Stomach smooth muscle (tissue), 2 donors: ENCODE results near the gene EEFSEC.

ENCODE experiments used
- H3K27ac ChIP-seq: one replicate; pipeline ENCODE4 v1.7.0; 2013; ENCODE audit warnings: mild to moderate bottlenecking, low read length, inconsistent platforms
- H3K27me3 ChIP-seq, 2 donors: one replicate each; pipeline ENCODE4 v1.7.0; 2013; ENCODE audit warnings: low read length in 2 of 2; ENCODE audit not compliant: insufficient read depth in 2 of 2, control insufficient read depth in 1 of 2
- H3K36me3 ChIP-seq, 2 donors: one replicate each; pipeline ENCODE4 v1.7.0; 2013; ENCODE audit warnings: low read length in 2 of 2; ENCODE audit not compliant: control insufficient read depth in 2 of 2, insufficient read depth in 2 of 2
- H3K4me1 ChIP-seq: one replicate; pipeline ENCODE4 v1.7.0; 2013; ENCODE audit warnings: low read length; ENCODE audit not compliant: control insufficient read depth, insufficient read depth
- H3K4me3 ChIP-seq, 2 donors: one replicate each; pipeline ENCODE4 v1.7.0; 2013; ENCODE audit warnings: low read length in 2 of 2
- H3K9ac ChIP-seq, 2 donors: one replicate each; pipeline ENCODE4 v1.7.0; 2013; ENCODE audit warnings: low read length in 2 of 2, mild to moderate bottlenecking in 1 of 2
- H3K9me3 ChIP-seq, 2 donors: one replicate each; pipeline ENCODE4 v1.7.0; 2013; ENCODE audit warnings: low read length in 2 of 2; ENCODE audit not compliant: control insufficient read depth in 2 of 2
- donor health status: healthy.
- donor health status: Pancreatic carcinoma.

Gene EEFSEC

DNA sequence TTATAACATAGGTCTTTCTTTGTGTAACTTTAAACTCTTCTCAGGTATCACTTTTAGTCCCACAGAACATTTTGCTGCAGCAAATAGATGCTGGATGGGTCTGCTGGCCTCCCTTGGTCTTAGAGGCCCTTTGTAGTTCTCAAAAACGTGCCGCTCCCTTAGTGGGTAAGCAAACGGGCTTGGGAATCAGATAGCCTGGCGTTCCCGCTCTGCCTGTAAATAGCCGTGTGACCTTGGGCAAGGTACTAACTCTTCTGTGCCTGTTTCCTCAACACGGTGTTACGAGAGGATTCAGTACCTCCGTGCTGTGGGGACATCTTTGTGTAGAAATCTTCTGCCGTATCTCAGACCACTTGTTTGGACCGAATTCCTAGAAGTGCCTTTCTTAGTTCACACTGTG lies 249.0 kb downstream of the EEFSEC start:
- H3K9me3 ChIP-seq, result no peaks in the 10 kb centered on the region
- peaks cover 0 to 2% of the 10 kb centered on the region in 2 donors for H3K36me3 ChIP-seq
- H3K27ac ChIP-seq, result no peak overlapping the region
- no peaks in the 10 kb centered on the region for H3K27me3 ChIP-seq
- H3K4me1 ChIP-seq, result no peaks in the 10 kb centered on the region
- no peak overlapping the region for H3K9ac ChIP-seq
- no peak overlapping the region for H3K4me3 ChIP-seq

DNA sequence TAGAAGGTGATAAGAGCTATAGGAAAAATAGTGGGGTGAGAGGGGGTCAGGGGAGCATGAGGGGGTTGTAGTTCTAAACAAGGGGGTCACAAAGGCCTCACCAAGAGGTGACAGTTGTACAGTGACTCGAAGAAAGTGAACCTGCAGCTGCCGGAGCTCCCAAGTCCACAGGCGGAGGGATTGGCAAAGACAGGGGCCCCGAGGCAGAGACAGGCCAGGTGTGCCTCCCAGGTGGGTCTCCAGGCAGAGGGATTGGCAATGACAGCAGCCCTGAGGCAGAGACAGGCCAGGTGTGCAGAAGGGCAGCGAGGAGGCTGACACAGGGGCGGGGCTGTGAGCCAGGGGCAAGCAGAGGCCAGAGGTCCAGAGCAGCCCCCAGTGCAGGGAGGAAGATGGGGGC lies 249.7 kb downstream of the EEFSEC start:
- Histone ChIP-seq H3K4me3 (no peak overlapping the region), H3K27ac (no peak overlapping the region), H3K27me3 (no peaks in the 10 kb centered on the region), H3K9me3 (no peaks in the 10 kb centered on the region), H3K36me3 (peaks cover 0 to 2% of the 10 kb centered on the region in 2 donors), H3K9ac (no peak overlapping the region), H3K4me1 (no peaks in the 10 kb centered on the region)

DNA sequence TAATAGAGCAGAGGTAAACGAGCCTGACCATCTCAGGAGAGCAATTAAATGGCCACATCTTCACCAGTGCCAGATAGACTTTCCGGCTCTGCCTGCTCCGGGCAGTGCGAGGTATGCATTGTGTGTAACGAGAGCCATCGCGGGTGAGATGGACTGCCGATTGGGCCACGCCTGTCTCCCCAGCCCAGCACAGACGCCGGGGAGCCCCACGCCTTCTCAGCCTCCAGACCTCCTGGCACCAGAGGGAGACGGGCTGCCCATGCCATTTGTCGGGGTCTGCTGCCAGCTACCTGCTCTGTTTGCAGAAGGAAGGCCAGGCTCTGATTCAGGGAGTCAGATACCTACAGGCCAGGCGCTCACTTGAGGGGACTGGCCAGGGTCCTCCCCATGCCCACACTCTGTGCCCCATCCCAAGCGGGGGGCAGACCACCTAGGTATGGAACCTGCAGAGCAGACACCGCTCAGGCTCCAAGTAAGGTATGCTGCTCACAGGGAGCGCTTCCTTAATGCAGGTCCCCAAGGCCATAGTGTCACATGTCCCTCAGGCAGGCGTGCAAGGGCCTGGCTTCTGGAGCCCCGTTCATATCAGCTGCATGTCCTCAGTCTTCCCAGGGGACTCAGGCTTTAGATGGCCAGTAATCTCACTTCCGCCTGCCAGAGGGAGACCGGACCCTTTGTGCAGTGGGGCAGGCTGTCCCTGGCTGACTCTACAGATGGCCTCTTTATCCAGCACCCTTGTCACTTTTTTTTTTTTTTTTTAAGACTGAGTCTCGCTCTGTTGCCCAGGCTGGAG lies 251.2 kb downstream of the EEFSEC start:
- Histone ChIP-seq H3K36me3 (peaks cover 0 to 2% of the 10 kb centered on the region in 2 donors), H3K27me3 (no peaks in the 10 kb centered on the region), H3K9ac (no peak overlapping the region), H3K4me3 (no peak overlapping the region), H3K9me3 (no peaks in the 10 kb centered on the region), H3K4me1 (no peaks in the 10 kb centered on the region), H3K27ac (no peak overlapping the region)

DNA sequence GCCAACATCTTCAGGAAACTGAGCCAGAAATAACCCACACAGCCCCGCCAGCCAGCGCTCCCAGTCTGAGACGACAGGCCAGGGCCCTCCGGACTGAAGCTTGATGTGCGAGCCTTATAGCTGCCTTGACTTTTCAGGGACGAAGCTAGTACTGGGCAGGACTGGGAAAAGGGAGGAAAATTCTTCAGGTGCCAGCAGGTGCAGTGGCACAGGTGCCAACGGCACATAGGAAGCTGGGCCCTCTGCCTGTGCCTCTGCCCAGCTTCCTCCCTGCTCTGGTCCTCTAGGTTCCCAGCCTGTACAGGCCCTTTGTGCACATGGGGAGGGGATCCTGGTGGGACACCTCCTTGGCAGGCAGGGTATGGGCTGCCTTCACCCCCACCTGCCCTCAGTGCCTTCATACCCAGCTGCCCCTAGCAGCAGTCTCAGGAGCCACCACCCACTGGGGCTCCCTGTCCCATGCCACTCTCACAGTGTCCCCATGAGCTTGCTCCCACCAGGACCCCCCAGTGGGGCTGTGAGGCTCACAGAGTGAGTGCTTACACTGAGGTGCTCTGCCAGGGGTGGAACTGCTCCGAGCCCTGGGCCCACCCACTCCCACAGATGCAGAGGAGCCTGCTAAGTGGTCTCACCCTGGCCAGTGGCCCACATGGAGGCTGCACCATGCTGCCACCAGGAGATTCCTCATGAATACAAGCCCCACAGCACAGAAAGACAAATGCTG lies 252.4 kb downstream of the EEFSEC start:
- H3K4me1 ChIP-seq, result no peaks in the 10 kb centered on the region
- no peak overlapping the region for H3K27ac ChIP-seq
- no peaks in the 10 kb centered on the region for H3K9me3 ChIP-seq

DNA sequence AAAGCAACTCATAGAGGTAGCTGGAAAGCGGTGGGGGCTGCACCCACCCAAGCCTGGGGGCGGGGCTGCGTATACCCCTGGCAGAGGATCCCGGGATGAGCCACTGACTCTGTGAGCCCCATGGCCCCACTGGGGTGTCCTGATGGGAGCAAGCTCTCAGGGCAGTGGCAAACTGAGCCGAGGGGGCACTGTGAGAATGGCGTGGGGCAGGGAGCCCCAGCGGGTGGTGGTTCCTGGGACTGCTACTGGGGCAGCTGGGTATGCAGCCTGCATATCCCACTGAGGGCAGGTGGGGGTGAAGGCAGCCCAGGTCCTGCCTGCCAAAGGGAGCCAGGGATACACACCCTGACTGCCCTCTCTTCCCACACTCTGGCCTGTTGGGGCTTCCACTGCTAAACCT lies 254.0 kb downstream of the EEFSEC start:
- peaks cover 0 to 2% of the 10 kb centered on the region in 2 donors for H3K36me3 ChIP-seq
- H3K4me3 ChIP-seq, result no peak overlapping the region
- no peaks in the 10 kb centered on the region for H3K4me1 ChIP-seq
- no peaks in the 10 kb centered on the region for H3K9me3 ChIP-seq
- H3K27ac ChIP-seq, result no peak overlapping the region
- H3K9ac ChIP-seq, result no peak overlapping the region
- H3K27me3 ChIP-seq, result no peaks in the 10 kb centered on the region

More for the DNA sequence above, 252.4 kb downstream of the EEFSEC start:
- Histone ChIP-seq H3K4me3 (no peak overlapping the region), H3K9ac (no peak overlapping the region), H3K27me3 (no peaks in the 10 kb centered on the region), H3K36me3 (peaks cover 0 to 2% of the 10 kb centered on the region in 2 donors)

DNA sequence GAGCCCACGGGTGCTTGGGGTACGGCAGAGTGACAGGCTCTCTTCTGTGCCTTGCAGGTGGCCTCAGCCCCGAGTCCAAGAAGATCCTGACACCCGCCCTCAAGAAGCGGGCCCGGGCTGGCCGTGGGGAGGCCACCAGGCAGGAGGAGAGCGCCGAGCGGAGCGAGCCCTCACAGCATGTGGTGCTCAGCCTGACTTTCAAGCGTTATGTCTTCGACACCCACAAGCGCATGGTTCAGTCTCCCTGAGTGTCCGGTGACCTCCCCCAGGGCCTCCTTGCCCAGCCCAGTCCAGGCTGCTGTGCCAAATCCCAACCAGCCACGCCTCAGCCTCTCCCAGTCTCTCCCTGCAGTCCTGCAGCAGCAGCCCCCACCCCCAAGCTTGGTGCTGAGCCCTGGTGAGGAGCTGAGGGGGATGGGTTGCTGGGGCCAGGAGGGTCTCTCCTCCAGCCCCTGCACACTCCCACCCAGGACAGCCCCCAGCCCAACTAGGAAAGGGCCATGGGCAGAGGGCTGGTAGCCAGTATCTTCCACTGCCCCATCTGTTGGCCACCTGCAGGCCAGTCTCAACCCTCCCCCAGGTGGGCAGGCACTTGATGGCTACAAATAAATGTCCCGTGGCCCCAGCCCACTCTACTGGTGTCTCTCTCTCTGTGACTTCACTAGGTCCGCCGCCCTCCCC lies 254.9 kb downstream of the EEFSEC start:
- no peak overlapping the region for H3K27ac ChIP-seq
- H3K36me3 ChIP-seq, result no peaks in the 10 kb centered on the region
- H3K4me1 ChIP-seq, result no peaks in the 10 kb centered on the region
- no peak overlapping the region for H3K9ac ChIP-seq
- no peaks in the 10 kb centered on the region for H3K27me3 ChIP-seq
- no peak overlapping the region for H3K4me3 ChIP-seq
- no peaks in the 10 kb centered on the region for H3K9me3 ChIP-seq

DNA sequence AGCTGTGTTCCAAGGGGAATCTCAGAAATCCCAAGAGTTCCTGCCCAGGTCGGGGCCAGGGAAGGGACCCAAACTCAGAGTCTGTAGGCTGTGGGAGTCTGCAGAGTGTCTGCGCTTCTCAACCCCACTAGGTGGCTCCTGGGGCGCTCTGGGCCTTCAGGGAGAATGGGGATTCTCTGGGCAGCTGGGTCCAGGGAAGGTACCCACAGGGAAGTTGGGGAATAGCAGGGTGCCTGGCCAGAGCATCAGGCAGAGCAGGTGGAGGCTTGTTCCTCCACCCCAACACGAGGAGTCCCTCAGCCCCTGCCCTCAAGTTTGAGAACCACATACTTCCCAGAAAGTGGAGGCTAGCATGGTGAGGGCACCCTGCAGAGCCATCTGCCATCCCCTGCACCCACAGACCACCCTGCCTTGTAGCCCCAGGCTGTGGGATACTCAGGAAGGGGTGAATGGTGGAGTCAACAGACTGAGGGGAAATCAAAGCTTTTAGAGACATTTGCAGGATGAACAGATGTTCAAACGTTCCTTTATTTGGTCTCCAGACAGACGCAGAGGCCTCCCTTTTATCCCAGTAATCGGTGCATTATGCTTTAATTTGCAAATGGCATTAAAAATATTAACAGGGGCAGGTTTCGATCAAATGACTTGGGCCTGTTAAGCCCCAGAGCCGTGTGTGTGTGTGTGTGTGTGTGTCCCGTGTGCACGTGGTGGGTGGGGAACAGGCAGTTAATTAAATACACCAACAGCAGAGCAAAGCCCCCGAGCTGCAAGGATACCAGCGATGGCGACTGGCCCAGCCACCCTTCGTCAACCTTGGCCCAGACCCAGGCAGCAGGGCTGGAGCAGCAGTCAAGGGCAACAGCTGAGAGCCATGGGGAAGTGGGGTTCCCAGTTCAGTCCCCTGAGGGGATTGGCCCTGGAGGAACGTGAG lies 255.7 kb downstream of the EEFSEC start:
- Histone ChIP-seq H3K36me3 (no peaks in the 10 kb centered on the region), H3K27me3 (no peaks in the 10 kb centered on the region), H3K4me3 (no peak overlapping the region), H3K9ac (no peak overlapping the region), H3K4me1 (no peaks in the 10 kb centered on the region), H3K9me3 (no peaks in the 10 kb centered on the region), H3K27ac (no peak overlapping the region)

DNA sequence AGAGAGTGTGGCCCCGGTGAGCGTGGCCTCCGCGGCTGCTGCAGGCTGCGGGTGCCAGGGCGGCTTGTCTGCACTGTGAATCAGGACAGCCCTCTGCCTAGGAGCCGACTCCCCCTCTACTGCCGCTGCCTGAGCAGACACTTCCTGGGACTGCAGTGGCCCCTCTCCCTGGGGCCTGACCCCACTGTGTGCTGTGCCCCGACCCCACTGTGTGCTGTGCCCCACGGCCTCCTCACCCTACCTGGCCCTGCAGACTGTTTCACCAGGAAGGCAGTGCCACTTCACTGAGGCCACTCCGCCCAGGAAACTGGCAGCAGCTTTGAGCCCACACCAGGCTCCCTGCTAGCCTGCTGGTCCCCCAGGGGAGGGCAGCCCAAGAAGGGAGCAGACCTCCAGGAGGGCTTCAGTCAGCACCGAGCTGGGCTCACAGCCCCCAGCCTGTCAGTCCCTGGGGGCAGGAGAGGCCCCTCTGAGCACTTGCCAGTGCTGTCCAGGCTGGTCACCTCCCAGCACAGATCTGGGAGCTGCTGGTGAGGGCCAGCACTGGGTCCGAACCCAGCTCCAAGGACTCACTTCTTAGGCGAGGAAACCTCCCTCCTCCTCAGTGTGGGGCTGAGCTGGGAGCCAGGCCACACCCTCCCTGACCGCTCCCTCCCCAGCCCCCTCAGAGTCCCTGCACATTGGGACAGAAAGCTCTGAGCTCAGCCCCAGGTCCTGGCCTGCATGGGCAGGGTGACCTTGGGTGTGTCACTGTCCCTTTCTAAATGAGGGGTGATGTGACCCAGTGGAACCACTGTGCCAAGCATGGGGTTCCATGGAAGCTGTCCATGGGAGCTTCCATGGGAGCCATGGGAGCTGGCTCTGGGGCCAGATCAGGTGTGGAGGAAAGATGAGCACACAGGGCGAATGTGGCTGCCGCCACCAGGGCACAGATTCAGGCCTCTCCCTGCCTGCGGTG lies 256.6 kb downstream of the EEFSEC start:
- Histone ChIP-seq H3K27ac (no peak overlapping the region), H3K36me3 (no peaks in the 10 kb centered on the region), H3K4me1 (no peaks in the 10 kb centered on the region), H3K27me3 (no peaks in the 10 kb centered on the region), H3K4me3 (no peak overlapping the region), H3K9ac (no peak overlapping the region), H3K9me3 (no peaks in the 10 kb centered on the region)

DNA sequence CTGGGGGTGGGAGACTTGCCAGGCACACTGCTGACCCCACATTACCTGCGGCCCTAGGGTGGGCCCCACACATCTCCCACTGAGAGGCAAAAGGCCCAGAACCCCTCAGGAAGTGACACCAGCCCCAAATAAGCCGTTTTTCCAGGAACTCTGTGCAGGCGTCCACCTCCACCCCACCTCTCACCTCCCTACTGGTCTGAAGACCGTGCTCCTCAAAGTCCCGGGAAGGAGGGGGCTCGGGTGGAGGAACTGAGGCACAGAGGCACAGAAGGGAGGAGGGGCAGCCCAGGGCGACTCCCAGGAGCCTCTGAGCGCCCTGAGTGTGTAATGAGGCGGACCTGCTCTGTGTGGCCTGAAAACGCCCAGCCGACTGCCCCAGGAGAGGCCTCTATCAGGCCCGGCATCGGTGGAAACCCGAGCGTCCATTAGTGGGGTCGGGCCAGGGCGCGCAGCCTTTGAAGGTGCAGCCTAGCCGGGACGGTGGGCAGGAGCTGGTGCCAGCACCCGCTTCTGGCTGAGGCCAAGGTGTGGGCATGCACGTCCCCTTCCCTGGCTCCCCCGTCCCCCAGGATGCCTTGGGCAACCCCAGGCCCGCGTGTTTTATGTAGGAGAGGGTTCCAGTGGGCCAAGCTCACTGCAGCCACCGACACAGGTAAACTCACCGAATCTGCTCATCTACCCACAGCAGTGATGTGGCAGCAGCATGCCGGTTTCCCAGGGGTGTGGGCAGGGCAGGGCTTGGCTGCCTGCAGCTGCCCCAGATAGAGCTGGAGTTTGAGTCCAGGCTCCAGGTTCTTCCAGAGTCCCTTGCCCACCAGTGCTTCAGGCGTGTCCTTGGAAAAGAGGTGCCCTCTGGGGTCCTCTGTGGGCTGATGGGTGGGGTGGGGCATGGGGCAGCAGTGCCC lies 257.6 kb downstream of the EEFSEC start:
- Histone ChIP-seq H3K27ac (no peak overlapping the region), H3K9me3 (no peaks in the 10 kb centered on the region), H3K9ac (no peak overlapping the region), H3K4me1 (no peaks in the 10 kb centered on the region), H3K4me3 (no peak overlapping the region), H3K36me3 (no peaks in the 10 kb centered on the region), H3K27me3 (no peaks in the 10 kb centered on the region)
